PC-3 (cell line): ENCODE data around the gene SHISAL2A. TPM values are rescaled to one million over a fixed set of nuclear protein-coding genes. Genes with fewer than 3 reads are reported as not detected.

Source experiments
- ATAC-seq: fragments of 200-7000 bp; cut with Tn5 transposase; 2 replicates; pipeline ENCODE4 v1.9.1; 2020; ENCODE audit warnings: mild to moderate bottlenecking, moderate library complexity
- BruUV-seq: library from RNA; stranded (reverse); fragments of 400-500 nt; replicated peaks from 2 replicates; lab custom pipeline; 2021; lab: Mats Ljungman, UMichigan
- CTCF ChIA-PET: fragments of 300-600 bp; sonication (Branson Sonifier 250); formaldehyde crosslinking; loops from one replicate; lab custom pipeline; 2022; ENCODE audit warnings: antibody characterized with exemption; lab: Charles Lee
- POLR2A ChIA-PET: fragments of 300-600 bp; sonication (Branson Sonifier 250); formaldehyde crosslinking; loops from one replicate; lab custom pipeline; 2022; ENCODE audit warnings: antibody characterized with exemption; ENCODE audit not compliant: unreplicated experiment; lab: Charles Lee
- DNase-seq: peaks from one replicate; pipeline ENCODE4 v3.0.0-alpha.2; 2015
- H2AFZ ChIP-seq: fragments of 300-600 bp; sonication (generic); 2 replicates; pipeline ENCODE4 v1.6.0; 2016; ENCODE audit warnings: antibody characterized with exemption, low read length
- H3F3A ChIP-seq: fragments of 300-600 bp; sonication (generic); one replicate; pipeline ENCODE4 v1.6.0; 2017; ENCODE audit warnings: antibody characterized with exemption, low read length, control low read depth, mild to moderate bottlenecking; ENCODE audit not compliant: unreplicated experiment
- H3K27ac ChIP-seq: fragments of 300-600 bp; sonication (generic); 2 replicates; pipeline ENCODE4 v1.5.1; 2016; ENCODE audit warnings: mild to moderate bottlenecking, low read length
- H3K27me3 ChIP-seq: fragments of 300-600 bp; sonication (generic); 2 replicates; pipeline ENCODE4 v1.6.1; 2016; ENCODE audit warnings: low read length, mixed read lengths
- H3K36me3 ChIP-seq: fragments of 300-600 bp; sonication (generic); 2 replicates; pipeline ENCODE4 v1.6.1; 2016; ENCODE audit warnings: low read depth, mixed run types, low read length, mixed read lengths
- H3K4me1 ChIP-seq: fragments of 300-600 bp; sonication (generic); 2 replicates; pipeline ENCODE4 v1.5.1; 2016; ENCODE audit warnings: low read length; ENCODE audit not compliant: insufficient read depth
- H3K4me2 ChIP-seq: fragments of 300-600 bp; sonication (generic); 2 replicates; pipeline ENCODE4 v1.6.0; 2016; ENCODE audit warnings: low read length
- H3K4me3 ChIP-seq: fragments of 300-600 bp; sonication (generic); 2 replicates; pipeline ENCODE4 v1.5.1; 2016; ENCODE audit warnings: mild to moderate bottlenecking, low read length, mixed read lengths
- H3K79me2 ChIP-seq: fragments of 300-600 bp; sonication (generic); 2 replicates; pipeline ENCODE4 v1.6.1; 2017; ENCODE audit warnings: low read length, mixed read lengths
- H3K9ac ChIP-seq: fragments of 300-600 bp; sonication (generic); 2 replicates; pipeline ENCODE4 v1.6.0; 2016; ENCODE audit warnings: mild to moderate bottlenecking, low read length
- H3K9me2 ChIP-seq: fragments of 300-600 bp; sonication (generic); replicated peaks from 2 replicates; pipeline ENCODE4 v1.6.1; 2016; ENCODE audit warnings: mixed run types, low read length, mixed read lengths
- H3K9me3 ChIP-seq: fragments of 300-600 bp; sonication (generic); 2 replicates; pipeline ENCODE4 v1.6.1; 2016; ENCODE audit warnings: low read length, mixed read lengths
- H4K20me1 ChIP-seq: fragments of 300-600 bp; sonication (generic); 2 replicates; pipeline ENCODE4 v1.6.1; 2016; ENCODE audit warnings: low read length, mixed read lengths
- EZH2 ChIP-seq: fragments of 300-600 bp; sonication (generic); IDR thresholded peaks from one replicate; pipeline ENCODE4 v1.6.1; 2017; ENCODE audit warnings: antibody characterized with exemption, mild to moderate bottlenecking, low read length; ENCODE audit not compliant: unreplicated experiment
- EZH2phosphoT487 ChIP-seq: fragments of 300-600 bp; sonication (generic); IDR thresholded peaks from 2 replicates; pipeline ENCODE4 v1.6.1; 2018; ENCODE audit warnings: mild to moderate bottlenecking, antibody characterized with exemption, low read length, borderline replicate concordance
- intact Hi-C: fragments of 100-400 bp; cut with micrococcal nuclease; formaldehyde crosslinking; loops from 2 replicates; pipeline ENCODE4 v1.9.0; 2023
- total RNA-seq: library from RNA; depleted of rRNA; stranded (reverse); fragments of >200 nt; gene quantifications from 2 replicates; pipeline ENCODE4 v1.2.3, GENCODE V29; 2014
- TF ChIP-seq, protein P1 (sequence below): fragments of 300-600 bp; sonication (generic); conservative IDR thresholded peaks from 2 replicates; pipeline ENCODE4 v1.5.1; 2017; ENCODE audit warnings: antibody characterized with exemption, low read depth, mild to moderate bottlenecking, low read length

Gene SHISAL2A
- total RNA-seq, 1 experiment from 2014 or later = not detected

DNA sequence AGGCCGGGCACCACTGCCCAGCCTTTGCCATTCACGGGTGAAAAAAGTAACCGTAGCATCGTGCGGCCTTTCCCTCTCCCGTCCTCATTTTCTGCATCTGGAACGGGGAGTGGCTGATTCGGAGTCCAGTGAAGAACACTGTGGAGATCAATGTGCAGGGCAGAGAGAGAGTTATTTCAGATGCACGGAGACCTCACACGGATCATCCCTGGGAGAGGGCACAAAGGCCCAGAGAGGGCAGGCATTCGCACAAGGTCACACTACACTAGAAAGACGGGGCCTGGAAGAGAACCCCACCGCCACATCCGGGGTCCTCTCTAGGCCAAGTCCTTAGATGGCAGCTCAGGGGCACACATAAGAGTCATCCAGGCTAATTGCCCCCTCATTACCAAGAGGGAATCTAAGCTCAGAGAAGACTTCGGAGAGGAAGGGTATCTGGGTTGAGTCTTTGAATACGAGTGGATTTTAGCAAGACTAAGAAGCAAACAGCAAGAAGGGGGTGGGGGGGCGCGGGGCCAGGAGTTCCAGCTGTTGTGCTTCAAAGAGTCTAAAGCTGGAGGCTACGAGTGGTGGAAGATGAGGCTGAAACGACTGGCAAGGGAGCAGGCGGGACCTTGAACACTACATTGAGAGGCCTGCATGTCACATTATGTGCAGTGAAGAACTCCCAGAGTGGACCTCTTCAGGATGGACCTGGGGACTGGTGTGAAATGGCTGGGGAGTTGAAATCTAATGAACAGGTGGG is 29.9 kb upstream of the SHISAL2A start:
- Histone ChIP-seq H3K4me1 (no peaks in the 10 kb centered on the region; the same call in 1 of the 2 replicates), H3K36me3 (no peaks in the 10 kb centered on the region), H3K27me3 (no peaks in the 10 kb centered on the region), H3K27ac (no peak overlapping the region), H4K20me1 (no peaks in the 10 kb centered on the region), H3K9ac (no peak overlapping the region), H3K4me3 (no peak overlapping the region), H3K9me3 (no peaks in the 10 kb centered on the region), H3F3A (no peaks in the 10 kb centered on the region), H3K4me2 (no peak overlapping the region), H2AFZ (no peak overlapping the region), H3K79me2 (no peaks in the 10 kb centered on the region), H3K9me2 (no peaks in the 10 kb centered on the region)
- TF ChIP-seq, protein P1, sequence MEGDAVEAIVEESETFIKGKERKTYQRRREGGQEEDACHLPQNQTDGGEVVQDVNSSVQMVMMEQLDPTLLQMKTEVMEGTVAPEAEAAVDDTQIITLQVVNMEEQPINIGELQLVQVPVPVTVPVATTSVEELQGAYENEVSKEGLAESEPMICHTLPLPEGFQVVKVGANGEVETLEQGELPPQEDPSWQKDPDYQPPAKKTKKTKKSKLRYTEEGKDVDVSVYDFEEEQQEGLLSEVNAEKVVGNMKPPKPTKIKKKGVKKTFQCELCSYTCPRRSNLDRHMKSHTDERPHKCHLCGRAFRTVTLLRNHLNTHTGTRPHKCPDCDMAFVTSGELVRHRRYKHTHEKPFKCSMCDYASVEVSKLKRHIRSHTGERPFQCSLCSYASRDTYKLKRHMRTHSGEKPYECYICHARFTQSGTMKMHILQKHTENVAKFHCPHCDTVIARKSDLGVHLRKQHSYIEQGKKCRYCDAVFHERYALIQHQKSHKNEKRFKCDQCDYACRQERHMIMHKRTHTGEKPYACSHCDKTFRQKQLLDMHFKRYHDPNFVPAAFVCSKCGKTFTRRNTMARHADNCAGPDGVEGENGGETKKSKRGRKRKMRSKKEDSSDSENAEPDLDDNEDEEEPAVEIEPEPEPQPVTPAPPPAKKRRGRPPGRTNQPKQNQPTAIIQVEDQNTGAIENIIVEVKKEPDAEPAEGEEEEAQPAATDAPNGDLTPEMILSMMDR = no peak
- no peak for TF ChIP-seq EZH2
- no peak for TF ChIP-seq EZH2phosphoT487
- intact Hi-C loops = no loop called here
- DNase-seq (no peak), ATAC-seq (no peak)
- CTCF ChIA-PET = no interaction called here
- POLR2A ChIA-PET = no interaction called here
- BruUV-seq = no TSS peak

DNA sequence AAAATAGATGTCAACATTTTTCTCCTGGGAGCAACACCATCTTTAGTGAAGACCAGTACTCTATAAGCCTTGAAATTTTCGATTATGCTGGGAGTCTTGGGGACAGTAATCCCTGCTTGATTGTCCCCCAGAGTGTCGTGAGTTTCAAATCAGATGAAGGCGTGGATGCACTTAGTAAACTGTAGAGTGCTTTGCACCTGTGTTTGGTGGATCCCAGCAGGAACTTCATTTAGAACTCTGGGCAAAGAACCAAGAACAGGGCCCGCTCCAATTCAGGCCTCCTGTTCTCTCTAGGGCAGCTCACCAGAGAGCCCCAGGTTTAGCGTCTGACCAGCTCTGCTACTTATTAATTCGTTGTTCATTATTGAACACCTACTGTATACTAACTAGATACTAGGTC is 29.3 kb upstream of the SHISAL2A start:
- no peak overlapping the region for H3K9ac ChIP-seq
- TF ChIP-seq, protein P1 = no peak
- no peak for TF ChIP-seq EZH2
- no peak for TF ChIP-seq EZH2phosphoT487
- H4K20me1 ChIP-seq = no peaks in the 10 kb centered on the region
- POLR2A ChIA-PET = interaction anchor here (0.5 kb wide), 1 partner anchor 237 kb away, joined by 3 read pairs; no protein-coding TSS in a partner anchor
- H3K9me2 ChIP-seq = no peaks in the 10 kb centered on the region
- CTCF ChIA-PET = no interaction called here
- ATAC-seq = no peak
- no peak for DNase-seq
- intact Hi-C loops = no loop called here
- no peak overlapping the region for H3K4me3 ChIP-seq
- peak overlapping the region; percentile 29; the same call in 1 of the 2 replicates for H2AFZ ChIP-seq
- no peak overlapping the region for H3K27ac ChIP-seq
- no peaks in the 10 kb centered on the region for H3K36me3 ChIP-seq
- no peaks in the 10 kb centered on the region for H3K79me2 ChIP-seq
- BruUV-seq = no TSS peak
- H3K9me3 ChIP-seq = no peaks in the 10 kb centered on the region
- H3K27me3 ChIP-seq = no peaks in the 10 kb centered on the region
- H3K4me2 ChIP-seq = no peak overlapping the region
- H3F3A ChIP-seq = no peaks in the 10 kb centered on the region
- no peaks in the 10 kb centered on the region; the same call in 1 of the 2 replicates for H3K4me1 ChIP-seq
